GM18867 (cell line): ENCODE measurements around the gene PITX2.

ENCODE experiments used
- ATAC-seq: cut with Tn5 transposase; IDR thresholded peaks from one replicate; pipeline ENCODE4 v1.9.1; 2021; ENCODE audit warnings: mild to moderate bottlenecking, moderate library complexity; ENCODE audit not compliant: unreplicated experiment

The PITX2 gene

GRCh38 chr4:110636680-110637407, 14.0 kb upstream of the PITX2 start:
- ATAC-seq = no peak

- ATAC-seq = no peak
These were observed 13.3 kb upstream of the PITX2 start for GRCh38 chr4:110636171-110636679.

DNA sequence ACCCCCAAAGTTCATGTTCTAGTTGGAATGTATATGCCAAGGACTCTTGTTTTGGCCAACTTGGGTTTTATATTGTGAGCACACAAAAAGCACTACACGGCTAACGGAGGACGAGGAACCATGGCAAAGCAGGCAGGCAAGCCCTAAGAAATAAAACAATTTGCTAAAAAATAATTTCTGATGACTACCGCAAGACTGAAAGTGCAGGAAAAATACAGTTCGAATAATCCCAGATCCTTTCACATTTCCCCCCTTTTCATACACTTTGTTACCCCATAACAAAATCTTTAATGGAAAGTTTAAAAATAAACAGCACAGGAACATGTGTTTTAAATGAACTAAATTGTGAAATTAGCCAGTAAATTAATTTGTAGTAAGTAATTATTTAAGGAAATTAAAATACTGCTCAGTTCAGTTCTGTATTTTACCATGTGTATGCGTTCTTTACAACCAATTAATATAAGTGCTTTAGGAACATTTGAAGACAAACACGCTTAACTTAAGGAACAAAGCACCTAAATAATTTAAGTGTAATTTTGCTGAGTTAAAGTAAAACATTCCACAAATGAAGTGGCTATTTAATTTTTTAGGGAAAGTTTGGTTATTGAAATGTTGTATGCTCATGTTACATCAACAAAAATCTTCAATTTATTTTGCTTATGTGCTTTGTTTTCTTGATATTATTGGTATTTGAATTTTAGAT, 12.4 kb upstream of the PITX2 start:
- no peak for ATAC-seq

DNA sequence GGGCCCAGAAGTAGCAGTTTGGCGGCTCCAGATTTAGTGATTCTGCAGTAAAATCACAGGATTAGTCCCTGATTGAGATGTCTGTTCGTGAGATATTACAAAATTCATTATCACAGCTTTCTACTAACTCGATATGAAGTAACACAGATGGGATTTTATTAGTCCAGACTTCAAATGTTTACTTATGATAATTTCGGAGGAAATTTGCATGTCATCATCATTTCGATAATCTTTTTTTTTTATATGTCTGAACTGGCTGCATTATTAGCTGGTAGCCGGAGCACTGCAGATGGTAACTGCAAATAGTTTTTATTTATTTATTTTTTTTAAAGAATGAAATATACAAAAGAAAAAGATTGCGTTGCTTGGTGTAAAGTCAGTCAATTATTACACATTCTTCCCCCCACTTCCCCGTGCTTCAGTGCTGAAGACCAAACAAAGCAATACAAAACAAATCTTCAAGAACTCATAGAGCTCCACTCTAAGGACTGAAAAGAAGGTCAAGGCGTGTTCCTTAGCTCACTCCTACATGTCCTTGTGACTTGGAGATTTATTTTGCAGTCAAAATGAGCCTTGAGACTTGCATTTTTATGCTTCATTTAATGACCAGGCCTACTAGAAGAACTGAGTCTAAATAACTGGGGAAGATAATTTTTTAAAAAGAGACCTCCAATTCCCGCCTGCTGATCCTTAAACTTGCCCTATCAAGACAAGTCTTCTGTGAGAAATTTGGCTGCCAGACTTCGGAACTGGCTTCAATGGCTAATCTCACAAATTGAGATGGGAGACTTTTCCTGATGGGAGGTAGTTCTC, 11.7 kb upstream of the PITX2 start:
- ATAC-seq = no peak

- ATAC-seq = no peak
These were observed 10.8 kb upstream of the PITX2 start for GRCh38 chr4:110633358-110634341.

DNA sequence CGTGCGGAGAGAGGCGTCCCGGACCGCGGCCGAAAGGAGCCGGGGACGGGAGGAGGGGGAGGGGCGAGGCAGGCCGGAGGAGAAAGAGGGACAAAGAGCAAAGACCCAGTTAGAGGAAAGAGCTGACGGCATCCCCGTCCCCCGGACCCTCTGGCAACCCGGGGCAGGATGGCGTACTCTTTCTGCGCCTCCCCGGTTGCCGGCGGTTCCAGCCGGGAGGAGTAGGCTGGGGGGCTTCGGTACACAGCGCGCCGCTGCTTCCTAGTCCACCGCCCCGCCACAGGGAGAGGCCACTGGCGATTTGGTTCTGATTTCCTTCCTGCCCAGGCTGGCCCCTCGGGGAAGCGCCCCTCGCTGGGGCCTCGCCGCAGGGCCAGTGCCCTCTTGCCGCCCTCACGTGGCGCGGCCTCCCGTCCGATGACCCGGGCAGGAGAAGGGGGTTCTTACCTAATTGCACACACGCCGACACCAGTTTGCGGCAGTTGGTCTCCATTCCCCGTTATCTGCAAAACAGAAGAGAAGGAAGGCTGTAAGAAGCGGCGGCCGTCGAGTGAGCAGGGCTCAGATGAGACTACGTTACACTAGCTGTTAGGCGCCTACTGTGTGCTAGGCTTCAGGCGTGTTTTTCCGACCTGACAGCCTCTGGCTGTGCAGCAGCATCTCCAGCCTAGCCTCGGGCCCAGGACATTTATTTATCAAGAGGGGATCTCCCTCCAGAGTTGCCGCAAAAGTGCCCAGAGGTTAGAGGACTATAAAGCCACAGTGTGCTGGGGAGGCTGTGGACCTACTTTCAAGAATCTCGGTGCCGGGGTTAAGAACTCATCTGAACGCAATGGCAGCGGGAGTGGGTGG, 9.9 kb upstream of the PITX2 start:
- no peak for ATAC-seq

DNA sequence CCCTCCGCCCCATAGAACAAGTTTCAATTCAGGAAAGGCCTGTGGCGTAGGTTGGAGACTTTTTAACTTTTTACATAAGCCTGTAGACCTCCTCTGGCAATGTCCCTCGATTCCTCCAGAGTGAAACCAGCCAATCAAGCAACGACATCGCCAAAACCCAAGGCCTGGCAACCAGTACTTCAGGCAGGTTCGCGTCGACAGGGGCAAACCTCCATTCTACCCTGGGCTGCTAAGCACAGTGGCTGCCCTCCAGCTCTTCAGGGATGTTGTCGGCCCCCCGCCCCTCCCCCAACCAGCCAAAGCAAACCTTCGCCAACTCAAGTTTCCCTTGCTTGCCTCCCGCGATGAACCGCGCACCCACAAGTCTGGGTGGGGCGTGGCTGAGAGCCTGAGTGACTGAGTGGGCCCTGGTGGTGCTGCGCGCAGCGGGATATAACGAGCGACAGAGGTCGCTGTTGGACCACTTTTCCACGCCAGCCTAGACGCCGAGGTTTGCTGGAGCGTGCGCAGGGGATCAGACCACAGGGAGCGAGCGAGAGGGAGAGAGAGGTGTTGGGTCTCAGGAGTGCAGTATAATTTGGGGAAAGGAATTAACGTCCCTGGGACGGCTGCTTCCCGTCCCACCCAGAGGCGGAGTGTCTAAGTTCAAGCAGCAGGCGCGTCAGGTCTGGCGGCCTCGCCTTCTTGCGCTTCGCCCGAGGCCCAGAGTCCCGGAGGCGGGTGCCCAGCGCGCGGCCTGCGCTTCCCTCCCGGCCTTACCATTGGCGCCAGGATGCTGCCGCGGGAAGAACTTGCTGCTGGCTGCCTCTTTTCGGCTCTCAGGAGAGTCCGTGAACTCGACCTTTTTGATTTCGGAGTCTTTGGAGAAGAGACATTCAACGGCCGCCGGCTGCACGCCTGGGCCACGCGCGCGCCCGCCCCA, 9.0 kb upstream of the PITX2 start:
- ATAC-seq = peak; percentile 96

DNA sequence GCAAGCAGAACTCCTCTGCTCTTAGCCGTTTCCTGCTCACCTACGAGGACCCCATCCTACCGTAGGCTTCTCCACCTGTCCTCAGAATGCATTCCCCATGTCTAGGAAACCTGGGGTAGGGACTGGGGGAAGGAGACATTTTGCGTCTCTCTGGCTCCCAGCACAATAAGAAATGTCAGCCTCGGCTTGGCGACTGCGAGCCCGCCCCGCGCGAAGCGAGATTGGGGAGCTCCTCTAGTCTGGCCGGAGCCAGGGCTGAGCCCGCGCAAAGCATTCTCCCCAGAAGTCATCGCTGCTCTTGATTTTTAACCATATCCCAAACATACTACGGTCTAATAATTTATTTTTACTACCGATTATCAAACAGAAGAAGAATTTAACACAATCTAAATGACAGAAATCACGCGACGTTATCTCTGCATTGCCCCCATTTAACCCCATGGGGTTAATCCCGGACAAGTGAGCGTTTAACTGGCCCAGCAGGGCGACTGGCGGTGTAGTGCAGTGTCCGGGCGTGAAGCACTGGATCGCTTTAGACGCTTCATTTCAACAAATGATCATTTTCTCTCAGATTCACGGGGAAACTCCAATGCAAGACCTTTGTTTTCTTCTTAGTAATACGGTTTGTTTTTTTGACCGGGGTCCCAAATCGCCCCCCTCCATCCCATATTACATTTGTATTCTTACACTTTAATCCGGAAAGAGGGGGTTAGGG, 8.0 kb upstream of the PITX2 start:
- no peak for ATAC-seq

DNA sequence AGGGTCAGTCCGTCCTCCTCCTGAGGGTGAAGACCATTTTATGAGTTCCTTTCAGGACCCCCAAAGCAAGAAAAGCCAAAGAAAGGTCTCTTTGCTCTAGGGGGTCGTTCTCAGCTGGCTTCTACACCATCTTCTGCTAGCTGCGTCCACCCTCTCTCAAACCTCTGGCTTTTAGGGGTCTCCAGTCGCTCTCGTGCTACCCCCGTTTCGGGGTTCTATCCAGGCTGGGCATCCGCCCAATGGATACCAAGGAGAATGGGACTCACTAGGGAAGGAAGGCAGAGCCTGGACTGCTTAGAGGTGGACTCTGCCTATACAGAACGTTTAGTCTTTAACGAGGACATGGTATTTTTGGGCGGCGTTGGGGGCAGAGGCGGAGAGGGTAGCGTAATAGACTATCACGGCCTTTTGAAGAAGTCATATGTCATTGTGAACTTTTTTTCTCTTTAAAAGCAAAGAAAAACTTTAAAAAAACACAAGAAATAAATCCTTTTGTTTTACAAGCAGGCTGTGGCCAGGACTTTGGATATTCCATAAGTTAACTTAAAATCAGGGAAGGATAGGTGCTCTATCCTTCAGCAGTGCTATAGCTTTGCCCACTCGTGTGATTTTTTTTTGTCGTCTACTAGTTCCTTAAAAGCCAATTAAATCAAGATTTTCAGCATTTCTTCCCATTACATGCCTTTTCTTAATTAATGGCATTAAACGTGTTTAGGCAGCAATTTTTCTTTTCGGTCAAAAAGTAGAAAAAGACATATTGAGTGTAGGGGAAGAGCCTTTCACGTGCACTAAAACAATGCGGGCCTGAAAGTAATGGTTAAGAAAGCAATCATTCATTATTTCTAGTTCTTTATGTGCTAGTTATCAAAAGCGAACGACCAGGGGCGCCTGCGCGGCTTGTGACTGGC, 7.2 kb upstream of the PITX2 start:
- ATAC-seq = no peak

DNA sequence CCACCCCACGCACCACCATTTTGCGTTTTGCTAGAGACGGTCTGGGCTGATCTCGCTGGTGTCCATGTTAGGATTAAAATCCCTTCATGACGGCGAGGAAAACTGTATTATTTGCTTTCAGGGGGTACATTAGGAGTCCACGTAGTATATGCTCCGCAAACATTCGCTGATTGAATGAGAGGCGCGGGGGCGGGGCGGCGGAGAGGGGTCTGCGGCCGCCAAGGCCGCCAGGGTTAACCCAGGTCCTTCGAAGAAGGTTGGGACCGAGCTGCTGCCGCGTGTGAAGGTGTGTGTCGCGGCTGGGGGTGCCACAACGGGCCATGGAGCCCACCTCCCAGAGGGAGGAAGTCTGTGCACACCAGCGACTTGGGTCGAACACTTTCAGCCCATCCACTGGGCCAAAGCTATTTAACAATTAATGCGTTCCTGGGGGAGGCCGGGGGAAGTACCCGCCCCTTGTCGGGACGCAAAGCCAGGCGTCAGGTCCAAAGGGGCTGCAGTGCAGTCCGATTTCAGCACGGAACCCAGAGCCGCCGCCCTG, 6.4 kb upstream of the PITX2 start:
- no peak for ATAC-seq

- ATAC-seq = no peak
These were observed 5.9 kb upstream of the PITX2 start for GRCh38 chr4:110628663-110629213.

GRCh38 chr4:110627977-110628662, 5.2 kb upstream of the PITX2 start:
- ATAC-seq = no peak

GRCh38 chr4:110626532-110627153, 3.8 kb upstream of the PITX2 start:
- no peak for ATAC-seq

DNA sequence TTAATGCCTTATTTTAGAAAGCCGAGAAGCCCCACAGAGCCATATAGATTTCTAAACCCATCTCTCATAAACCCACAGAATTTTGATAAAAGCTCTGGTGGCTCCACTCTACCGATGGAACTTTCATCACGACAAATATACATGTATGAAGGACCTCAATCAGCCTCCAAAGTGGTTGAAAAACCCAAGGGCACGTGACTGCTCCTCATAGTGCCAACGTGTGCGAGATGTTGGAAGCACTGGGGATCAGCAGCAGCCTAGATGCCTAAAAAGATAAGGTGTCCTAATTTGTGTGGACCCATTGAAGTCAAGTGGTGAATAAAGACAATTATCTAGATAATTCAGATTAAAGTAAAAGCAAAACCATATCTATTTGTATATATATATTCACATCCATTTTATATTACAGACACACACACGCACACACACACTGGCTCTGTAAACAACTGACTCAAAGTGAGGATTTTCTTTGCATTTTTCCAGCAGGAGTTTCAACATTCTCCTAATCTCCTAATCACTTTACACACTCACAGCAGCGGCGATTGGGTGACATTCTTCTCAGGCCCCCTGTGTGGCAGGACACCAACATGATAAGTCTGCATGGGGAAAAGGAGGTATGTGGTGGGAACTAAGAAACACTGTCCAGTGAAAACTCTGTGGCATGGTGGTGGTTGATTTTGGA, 2.8 kb upstream of the PITX2 start:
- ATAC-seq = no peak
